SK-N-SH treated with all-trans-retinoic acid at 6 μM for 48 hours (cell line): ENCODE data around the gene CCDC30.

Source experiments
- CSRNP3 ChIP-seq: fragments of 250-450 bp; sonication (Bioruptor Pico); IDR thresholded peaks from 2 replicates; pipeline ENCODE4 v1.5.1; 2021; ENCODE audit warnings: mild to moderate bottlenecking, moderate library complexity
- TSHZ2 ChIP-seq: fragments of 250-450 bp; sonication (Bioruptor Pico); IDR thresholded peaks from 2 replicates; pipeline ENCODE4 v1.5.0; 2020; ENCODE audit warnings: mild to moderate bottlenecking, moderate library complexity

GRCh38 chr1:42639116-42639515, 176.0 kb downstream of the CCDC30 start:
- TF ChIP-seq TSHZ2, result no peak
- no peak for TF ChIP-seq CSRNP3 (CRISPR knock-in tag)
